Uterus (tissue), 2 donors: ENCODE results near the gene SEMA6B.

Experiments used
- CTCF ChIP-seq, 4 experiments: fragments of 200-600 bp in 2 of 4; fragments of 450-650 bp in 2 of 4; sonication (generic) in 2 of 4; IDR thresholded peaks; one replicate each; pipeline ENCODE4 v1.5.1; 2016 to 2019; ENCODE audit warnings: antibody characterized with exemption in 4 of 4, mild to moderate bottlenecking in 2 of 4, moderate library complexity in 1 of 4
- POLR2A ChIP-seq, 2 donors: fragments of 450-650 bp; IDR thresholded peaks; one replicate each; pipeline ENCODE4 v1.6.1; 2016; ENCODE audit warnings: antibody characterized with exemption in 2 of 2, mild to moderate bottlenecking in 1 of 2, moderate library complexity in 1 of 2

GRCh38 chr19:4515732-4516131, 43.8 kb downstream of the SEMA6B start:
- TF ChIP-seq CTCF (IDR thresholded peaks at IDR 0.05) (no peak), POLR2A (IDR thresholded peaks at IDR 0.05) (no peak)
